HFFc6 (cell line): ENCODE measurements around the gene ZNF408. TPM values are rescaled to one million over a fixed set of nuclear protein-coding genes. Genes with fewer than 3 reads are reported as not detected.

Experiments
- DNase-seq: peaks from one replicate; pipeline ENCODE4 v3.0.0-alpha.2; 2018
- H3K27ac Mint-ChIP-seq: 2 replicates; pipeline ENCODE4 v1.8.0; 2020; ENCODE audit warnings: mild to moderate bottlenecking, mixed read lengths
- H3K27me3 Mint-ChIP-seq: 2 replicates; pipeline ENCODE4 v1.8.0; 2021; ENCODE audit warnings: mild to moderate bottlenecking, moderate library complexity, mixed read lengths; ENCODE audit not compliant: insufficient read depth
- H3K36me3 Mint-ChIP-seq: 2 replicates; pipeline ENCODE4 v1.8.0; 2021; ENCODE audit warnings: low read depth, mixed read lengths
- H3K4me1 Mint-ChIP-seq: 2 replicates; pipeline ENCODE4 v1.8.0; 2020; ENCODE audit warnings: low read depth, mixed read lengths
- H3K4me3 Mint-ChIP-seq: 2 replicates; pipeline ENCODE4 v1.8.0; 2020; ENCODE audit warnings: mild to moderate bottlenecking, moderate library complexity, mixed read lengths
- H3K9me3 Mint-ChIP-seq: 2 replicates; pipeline ENCODE4 v1.8.0; 2020; ENCODE audit warnings: mild to moderate bottlenecking, mixed read lengths
- CTCF ChIP-seq: fragments of 200-600 bp; sonication (generic); IDR thresholded peaks from 2 replicates; pipeline ENCODE4 v1.5.0; 2021; ENCODE audit warnings: antibody characterized with exemption, mild to moderate bottlenecking
- total RNA-seq, 6 experiments: library from RNA; stranded (reverse); fragmentation: NEBNext Ultra II Directional; extraction: Animal tissue kit (Norgen Biotek cat#: 25700); gene quantifications; 2 replicates in 1 of 6; 3 replicates in 5 of 6; pipeline ENCODE4 v1.2.3, GENCODE V29; 2021

Gene ZNF408
- total RNA-seq, 6 experiments from 2014 or later: 7.6 to 12.3 (median 9.0) TPM

GRCh38 chr11:46673713-46674462, 26.9 kb upstream of the ZNF408 start:
- Mint-ChIP-seq H3K36me3 (peaks cover 31% of the 10 kb centered on the region), H3K27ac (no peak overlapping the region), H3K4me3 (no peak overlapping the region), H3K27me3 (peaks cover 5% of the 10 kb centered on the region; the same call in 1 of the 2 replicates), H3K4me1 (peaks cover 41% of the 10 kb centered on the region), H3K9me3 (no peaks in the 10 kb centered on the region; the same call in 1 of the 2 replicates)
- TF ChIP-seq CTCF: no peak
- DNase-seq: no peak

GRCh38 chr11:46674463-46675287, 26.2 kb upstream of the ZNF408 start:
- peaks cover 36% of the 10 kb centered on the region for H3K4me1 Mint-ChIP-seq
- H3K27me3 Mint-ChIP-seq: peaks cover 5% of the 10 kb centered on the region; the same call in 1 of the 2 replicates
- H3K36me3 Mint-ChIP-seq: peaks cover 25% of the 10 kb centered on the region
- H3K4me3 Mint-ChIP-seq: no peak overlapping the region
- H3K27ac Mint-ChIP-seq: peak overlapping the region; percentile 94
- no peaks in the 10 kb centered on the region; the same call in 1 of the 2 replicates for H3K9me3 Mint-ChIP-seq
- TF ChIP-seq CTCF: no peak
- no peak for DNase-seq

GRCh38 chr11:46675288-46675851, 25.5 kb upstream of the ZNF408 start:
- H3K27me3 Mint-ChIP-seq: peaks cover 5% of the 10 kb centered on the region
- H3K27ac Mint-ChIP-seq: peak overlapping the region; percentile 94
- peak; percentile 34; the same call in 1 of the 2 replicates for TF ChIP-seq CTCF
- H3K9me3 Mint-ChIP-seq: no peaks in the 10 kb centered on the region; the same call in 1 of the 2 replicates
- peak overlapping the region; percentile 36; the same call in 1 of the 2 replicates for H3K4me3 Mint-ChIP-seq
- DNase-seq: peak; percentile 73
- peaks cover 23% of the 10 kb centered on the region for H3K36me3 Mint-ChIP-seq
- peaks cover 32% of the 10 kb centered on the region for H3K4me1 Mint-ChIP-seq

- peaks cover 29% of the 10 kb centered on the region for H3K4me1 Mint-ChIP-seq
- peak overlapping the region; percentile 94 for H3K27ac Mint-ChIP-seq
- TF ChIP-seq CTCF: no peak
- peaks cover 8% of the 10 kb centered on the region for H3K27me3 Mint-ChIP-seq
- no peak for DNase-seq
- H3K36me3 Mint-ChIP-seq: peaks cover 21% of the 10 kb centered on the region
- H3K4me3 Mint-ChIP-seq: no peak overlapping the region
- no peaks in the 10 kb centered on the region; the same call in 1 of the 2 replicates for H3K9me3 Mint-ChIP-seq
These were observed 24.9 kb upstream of the ZNF408 start for GRCh38 chr11:46675949-46676348.

- Mint-ChIP-seq H3K27ac (peak overlapping the region; percentile 94), H3K4me1 (peaks cover 25% of the 10 kb centered on the region), H3K27me3 (peaks cover 8% of the 10 kb centered on the region), H3K4me3 (no peak overlapping the region), H3K9me3 (no peaks in the 10 kb centered on the region; the same call in 1 of the 2 replicates), H3K36me3 (peaks cover 17% of the 10 kb centered on the region)
- no peak for TF ChIP-seq CTCF
- no peak for DNase-seq
These were observed 24.2 kb upstream of the ZNF408 start for GRCh38 chr11:46676436-46677158.
